Measurements from ENCODE around the gene IL9R.

The IL9R gene

DNA sequence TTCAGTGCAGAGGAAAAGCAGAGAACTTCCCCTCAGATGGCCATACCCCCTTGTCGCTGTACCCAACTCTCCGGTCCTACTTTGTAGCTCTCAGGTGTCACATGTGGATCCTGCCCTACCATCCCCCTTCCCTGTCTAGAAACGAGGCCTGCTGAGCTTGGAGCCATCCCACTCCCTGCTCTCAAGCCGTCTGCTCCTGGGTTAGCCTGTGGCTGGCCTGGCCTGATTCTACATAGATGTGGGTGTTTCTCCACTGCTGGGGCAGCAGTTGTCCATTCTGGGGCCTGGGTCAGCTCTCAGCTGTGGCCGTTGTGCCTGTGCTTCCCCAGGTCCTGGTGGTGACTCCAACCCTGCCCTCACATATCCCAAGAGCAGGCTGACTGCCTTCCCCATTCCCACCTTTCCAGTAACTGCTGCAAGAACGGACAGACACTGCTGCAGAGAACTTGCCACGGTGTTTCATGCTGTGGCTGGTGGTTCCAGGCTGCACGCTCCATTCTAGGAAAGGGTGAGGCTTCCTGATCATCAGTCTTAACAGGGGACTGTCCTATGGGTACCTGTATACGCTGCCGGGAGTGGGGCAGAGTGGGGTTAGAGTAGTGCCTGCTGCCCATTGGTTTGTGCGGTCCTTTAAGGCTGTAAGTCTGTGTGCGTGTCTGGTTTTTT, 3.6 kb downstream of the IL9R start:
- TF ChIP-seq, protein P1, sequence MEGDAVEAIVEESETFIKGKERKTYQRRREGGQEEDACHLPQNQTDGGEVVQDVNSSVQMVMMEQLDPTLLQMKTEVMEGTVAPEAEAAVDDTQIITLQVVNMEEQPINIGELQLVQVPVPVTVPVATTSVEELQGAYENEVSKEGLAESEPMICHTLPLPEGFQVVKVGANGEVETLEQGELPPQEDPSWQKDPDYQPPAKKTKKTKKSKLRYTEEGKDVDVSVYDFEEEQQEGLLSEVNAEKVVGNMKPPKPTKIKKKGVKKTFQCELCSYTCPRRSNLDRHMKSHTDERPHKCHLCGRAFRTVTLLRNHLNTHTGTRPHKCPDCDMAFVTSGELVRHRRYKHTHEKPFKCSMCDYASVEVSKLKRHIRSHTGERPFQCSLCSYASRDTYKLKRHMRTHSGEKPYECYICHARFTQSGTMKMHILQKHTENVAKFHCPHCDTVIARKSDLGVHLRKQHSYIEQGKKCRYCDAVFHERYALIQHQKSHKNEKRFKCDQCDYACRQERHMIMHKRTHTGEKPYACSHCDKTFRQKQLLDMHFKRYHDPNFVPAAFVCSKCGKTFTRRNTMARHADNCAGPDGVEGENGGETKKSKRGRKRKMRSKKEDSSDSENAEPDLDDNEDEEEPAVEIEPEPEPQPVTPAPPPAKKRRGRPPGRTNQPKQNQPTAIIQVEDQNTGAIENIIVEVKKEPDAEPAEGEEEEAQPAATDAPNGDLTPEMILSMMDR (IDR thresholded peaks at IDR 0.05) = no peak

DNA sequence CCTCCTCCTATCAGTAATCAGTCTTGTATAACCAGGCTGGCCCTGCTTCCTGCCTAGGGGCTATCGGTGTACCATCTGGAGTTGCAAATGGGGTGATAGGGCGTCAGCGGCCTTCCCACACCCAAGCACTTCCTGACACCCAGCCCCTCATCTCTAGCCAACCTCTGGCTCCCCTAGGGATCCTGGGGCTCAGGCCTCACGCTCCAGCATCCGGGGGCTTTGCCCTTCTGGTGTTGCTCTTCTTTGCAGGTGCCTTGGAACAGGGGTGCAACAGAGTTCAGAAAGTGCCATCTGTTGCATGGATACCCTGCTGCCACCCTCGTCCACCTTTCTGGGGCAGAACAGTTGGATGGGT, 4.1 kb downstream of the IL9R start:
- TF ChIP-seq, protein P1 (IDR thresholded peaks at IDR 0.05) = no peak

DNA sequence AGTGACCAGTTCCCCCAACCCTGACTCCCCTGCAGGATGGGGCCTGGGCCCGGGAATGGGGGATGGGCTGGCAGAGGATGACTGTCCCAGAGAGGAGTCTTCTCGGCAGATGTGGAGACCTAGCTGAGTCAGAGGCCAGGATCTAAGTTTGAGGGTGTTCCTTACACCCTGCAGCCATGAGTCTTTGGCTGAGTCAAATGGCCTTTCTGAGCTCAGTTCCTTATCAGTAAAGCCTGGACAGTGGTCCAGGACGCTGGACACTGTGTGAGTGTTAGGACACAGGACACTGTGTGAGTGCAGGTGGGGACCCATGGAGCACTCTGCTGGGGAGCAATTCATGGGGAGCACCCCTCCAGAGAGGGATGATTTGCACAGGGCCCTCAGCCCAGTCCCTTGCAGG, 5.0 kb downstream of the IL9R start:
- TF ChIP-seq, protein P1 (IDR thresholded peaks at IDR 0.05) = no peak

DNA sequence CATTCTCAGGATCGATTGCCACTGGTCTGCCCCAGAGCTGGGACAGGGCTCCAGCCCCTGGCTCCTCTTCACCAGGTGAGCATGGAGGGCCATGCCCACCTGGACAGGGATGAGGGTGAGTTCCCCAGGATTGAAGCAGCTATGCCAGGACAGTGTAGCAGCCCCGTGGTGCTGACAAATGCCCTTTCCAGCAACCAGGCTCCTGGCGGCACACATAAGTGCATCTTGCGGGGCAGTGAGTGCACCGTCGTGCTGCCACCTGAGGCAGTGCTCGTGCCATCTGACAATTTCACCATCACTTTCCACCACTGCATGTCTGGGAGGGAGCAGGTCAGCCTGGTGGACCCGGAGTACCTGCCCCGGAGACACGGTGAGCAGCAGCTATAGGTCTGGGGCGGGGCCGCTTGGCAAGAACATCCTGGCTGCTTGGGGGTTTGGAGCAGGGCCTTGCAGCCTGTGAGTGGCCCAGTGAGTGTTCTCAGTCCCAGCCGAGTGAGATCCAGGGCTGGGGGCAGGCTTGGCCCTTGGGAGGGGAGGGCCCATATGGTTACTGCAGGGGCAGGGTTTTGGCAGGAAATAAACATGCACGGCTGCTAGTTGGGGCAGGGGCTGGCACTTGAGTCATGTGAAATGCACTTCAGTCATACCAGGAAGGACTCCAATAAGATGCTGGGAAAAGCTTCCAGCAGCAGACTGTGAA, 6.1 kb downstream of the IL9R start:
- TF ChIP-seq, protein P1 (IDR thresholded peaks at IDR 0.05) = no peak

DNA sequence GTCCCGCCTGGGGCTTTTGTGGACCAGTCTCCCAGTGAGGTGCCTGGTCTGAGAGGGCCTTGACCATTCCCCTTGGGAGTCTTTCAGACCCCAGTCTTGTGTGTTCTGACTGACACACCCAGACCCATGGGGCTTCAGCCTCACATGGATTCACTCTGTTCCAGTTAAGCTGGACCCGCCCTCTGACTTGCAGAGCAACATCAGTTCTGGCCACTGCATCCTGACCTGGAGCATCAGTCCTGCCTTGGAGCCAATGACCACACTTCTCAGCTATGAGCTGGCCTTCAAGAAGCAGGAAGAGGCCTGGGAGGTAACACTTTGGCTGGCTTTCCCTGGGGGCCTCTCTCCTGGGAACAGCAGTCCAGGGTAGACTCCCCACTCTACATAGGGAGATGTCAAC, 6.8 kb downstream of the IL9R start:
- TF ChIP-seq, protein P1 (IDR thresholded peaks at IDR 0.05) = no peak

DNA sequence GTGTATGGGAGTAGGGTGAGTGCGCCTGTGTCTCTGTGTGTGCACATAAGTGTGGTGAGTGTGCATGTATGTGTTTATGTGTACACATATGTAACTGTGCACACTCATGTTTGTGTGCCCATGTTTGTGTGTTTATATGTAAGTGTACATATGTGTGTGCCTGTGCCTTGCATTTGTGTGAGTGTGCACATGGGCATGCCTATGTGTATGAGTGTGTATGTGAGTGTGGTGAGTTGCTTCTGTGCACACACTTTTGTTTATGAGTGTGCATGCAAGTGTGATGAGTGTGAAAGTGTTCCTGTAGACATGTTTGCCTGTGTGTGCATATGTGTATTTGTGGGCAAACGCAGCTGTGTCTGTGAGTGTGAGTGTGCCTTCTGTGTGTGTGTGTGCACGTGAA, 7.2 kb downstream of the IL9R start:
- TF ChIP-seq, protein P1 (IDR thresholded peaks at IDR 0.05) = no peak

DNA sequence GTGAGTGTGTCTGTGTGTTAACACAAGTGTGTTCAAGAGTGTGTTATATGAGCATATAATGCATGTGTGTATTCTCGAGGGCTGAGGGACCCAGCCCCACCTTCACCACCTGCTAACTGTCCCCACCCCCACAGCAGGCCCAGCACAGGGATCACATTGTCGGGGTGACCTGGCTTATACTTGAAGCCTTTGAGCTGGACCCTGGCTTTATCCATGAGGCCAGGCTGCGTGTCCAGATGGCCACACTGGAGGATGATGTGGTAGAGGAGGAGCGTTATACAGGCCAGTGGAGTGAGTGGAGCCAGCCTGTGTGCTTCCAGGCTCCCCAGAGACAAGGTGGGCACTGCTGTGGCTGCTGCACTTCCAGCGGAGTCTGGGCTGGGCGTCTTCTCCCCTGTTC, 7.6 kb downstream of the IL9R start:
- TF ChIP-seq, protein P1 (IDR thresholded peaks at IDR 0.05) = no peak
